CD4-positive, alpha-beta memory T cell (primary cell): Measurements from ENCODE around the gene NAALADL2. TPM values are rescaled to one million over a fixed set of nuclear protein-coding genes. Genes with fewer than 3 reads are reported as not detected.
"Not testable (repeated sequence)": the region's sequence is repeated elsewhere in the genome, so short reads cannot be mapped to it uniquely, and the experiment has no call there.

ENCODE experiments used
- CTCF ChIA-PET: fragments of 350-600 bp; sonication (Branson Sonifier 250); formaldehyde crosslinking; loops from one replicate; lab custom pipeline; 2021; ENCODE audit warnings: inconsistent platforms; ENCODE audit not compliant: partially characterized antibody; lab: Charles Lee
- POLR2A ChIA-PET: fragments of 350-600 bp; sonication (Branson Sonifier 250); formaldehyde crosslinking; loops from one replicate; lab custom pipeline; 2021; ENCODE audit not compliant: partially characterized antibody; lab: Charles Lee
- DNase-seq, 5 donors: peaks; one replicate each; pipeline versions ENCODE4 v3.0.0 to v3.0.0-alpha.2; 2020 to 2022; ENCODE audit warnings: mixed read lengths in 1 of 5
- H3K27ac ChIP-seq: one replicate; pipeline ENCODE4 v1.7.0; 2013; ENCODE audit warnings: low read depth, low read length
- H3K27me3 ChIP-seq: 2 replicates; pipeline ENCODE4 v1.7.0; 2013; ENCODE audit warnings: mild to moderate bottlenecking, low read length, moderate library complexity; ENCODE audit not compliant: insufficient read depth
- H3K36me3 ChIP-seq: 2 replicates; pipeline ENCODE4 v1.7.0; 2013; ENCODE audit warnings: mild to moderate bottlenecking, low read length, moderate library complexity; ENCODE audit not compliant: insufficient read depth
- H3K4me1 ChIP-seq: 2 replicates; pipeline ENCODE4 v1.7.0; 2013; ENCODE audit warnings: mild to moderate bottlenecking, low read length, moderate library complexity; ENCODE audit not compliant: insufficient read depth
- H3K4me3 ChIP-seq, 2 donors: one replicate each; pipeline ENCODE4 v1.7.0; 2013; ENCODE audit warnings: low read length in 2 of 2, mild to moderate bottlenecking in 1 of 2
- H3K9me3 ChIP-seq, 2 donors: one replicate each; pipeline ENCODE4 v1.7.0; 2013; ENCODE audit warnings: low read length in 2 of 2, control low read depth in 1 of 2; ENCODE audit not compliant: control insufficient read depth in 1 of 2
- H3K27ac Mint-ChIP-seq, 7 donors: one replicate each; pipeline ENCODE4 v1.8.0; 2020 to 2021; ENCODE audit warnings: mixed read lengths in 7 of 7, mild to moderate bottlenecking in 6 of 7, inconsistent platforms in 3 of 7, moderate library complexity in 3 of 7
- H3K27me3 Mint-ChIP-seq, 2 donors: one replicate each; pipeline ENCODE4 v1.8.0; 2020 to 2021; ENCODE audit warnings: mixed read lengths in 2 of 2
- H3K36me3 Mint-ChIP-seq, 2 donors: one replicate each; pipeline ENCODE4 v1.8.0; 2020 to 2021; ENCODE audit warnings: mixed read lengths in 2 of 2, inconsistent platforms in 1 of 2, mild to moderate bottlenecking in 1 of 2
- H3K4me1 Mint-ChIP-seq, 4 donors: one replicate each; pipeline ENCODE4 v1.8.0; 2020 to 2021; ENCODE audit warnings: mixed read lengths in 4 of 4, mild to moderate bottlenecking in 1 of 4
- H3K4me3 Mint-ChIP-seq, 8 donors: one replicate each; pipeline ENCODE4 v1.8.0; 2020 to 2021; ENCODE audit warnings: mixed read lengths in 8 of 8, mild to moderate bottlenecking in 7 of 8, moderate library complexity in 6 of 8, inconsistent platforms in 3 of 8
- H3K9me3 Mint-ChIP-seq, 8 donors: one replicate each; pipeline ENCODE4 v1.8.0; 2020 to 2021; ENCODE audit warnings: mixed read lengths in 8 of 8, mild to moderate bottlenecking in 5 of 8, inconsistent platforms in 3 of 8, moderate library complexity in 1 of 8
- intact Hi-C: fragments of 100-400 bp; cut with micrococcal nuclease; formaldehyde crosslinking; loops from one replicate; pipeline ENCODE4 v1.15.1; 2023
- polyA plus RNA-seq, 2 donors: library from polyadenylated mRNA; unstranded; fragments of 300-500 nt; fragmentation: Illumina TruSeq; gene quantifications; one replicate each; pipeline ENCODE4 v1.2.3, GENCODE V29; 2021
- total RNA-seq, 2 experiments: library from RNA; stranded (reverse); gene quantifications; one replicate each; pipeline ENCODE4 v1.2.3, GENCODE V29; 2021

The NAALADL2 gene
- total and polyA plus RNA-seq, 4 experiments from 2014 or later, result not detected

DNA sequence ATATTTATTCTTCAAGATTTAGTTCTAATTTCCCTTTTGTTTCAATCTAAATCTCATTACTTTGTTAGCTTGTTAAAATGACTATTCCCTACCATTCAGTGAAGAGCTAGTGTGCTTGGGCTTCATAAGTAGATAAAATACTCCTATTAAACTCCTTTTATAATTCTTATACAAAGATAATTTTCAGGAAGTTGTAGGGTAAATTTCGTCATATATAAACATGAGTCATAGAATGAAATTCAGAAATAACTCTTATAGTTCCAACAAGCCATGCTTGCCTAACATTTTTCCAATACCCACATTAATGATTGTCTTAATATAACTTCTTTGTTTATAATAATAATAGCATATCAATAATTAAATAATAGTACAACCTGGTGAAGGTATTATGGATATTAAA is 407.3 kb downstream of the NAALADL2 start:
- ChIA-PET CTCF (no interaction called here), POLR2A (no interaction called here)
- Histone ChIP-seq H3K36me3 (no peaks in the 10 kb centered on the region), H3K9me3 (no peaks in the 10 kb centered on the region), H3K4me1 (no peaks in the 10 kb centered on the region), H3K4me3 (no peak overlapping the region), H3K27ac (no peak overlapping the region), H3K27me3 (no peaks in the 10 kb centered on the region)
- Mint-ChIP-seq H3K36me3 (no peaks in the 10 kb centered on the region), H3K27me3 (no peaks in the 10 kb centered on the region), H3K4me3 (no peak overlapping the region), H3K4me1 (no peaks in the 10 kb centered on the region), H3K27ac (no peak overlapping the region), H3K9me3 (peaks cover 0 to 1% (median 0%) of the 10 kb centered on the region in 8 donors)
- DNase-seq, result no peak
- intact Hi-C loops, result no loop called here

DNA sequence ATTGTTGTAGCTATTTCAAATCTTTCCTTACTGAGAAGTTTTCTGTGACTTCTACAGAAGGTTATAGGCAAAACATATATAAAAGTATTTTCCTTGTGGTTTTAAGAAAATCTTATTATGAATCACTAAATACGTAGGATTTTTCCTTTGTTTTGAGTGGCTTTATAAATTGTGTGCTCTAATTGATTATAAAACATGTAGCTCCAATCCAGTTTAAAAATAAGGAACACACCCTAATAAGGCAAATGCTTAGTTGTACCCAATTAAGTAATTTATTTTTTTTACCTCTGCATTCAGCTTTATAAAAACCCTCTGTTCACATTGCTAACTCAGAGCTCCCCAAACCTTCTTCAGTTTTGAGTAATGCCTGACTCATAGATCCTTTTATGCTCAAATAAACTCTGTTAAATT is 408.0 kb downstream of the NAALADL2 start:
- DNase-seq, result no peak
- Mint-ChIP-seq H3K4me3 (no peak overlapping the region), H3K36me3 (no peaks in the 10 kb centered on the region), H3K9me3 (peaks cover 0 to 1% (median 0%) of the 10 kb centered on the region in 8 donors), H3K27ac (no peak overlapping the region), H3K27me3 (no peaks in the 10 kb centered on the region), H3K4me1 (no peaks in the 10 kb centered on the region)
- Histone ChIP-seq H3K4me1 (no peaks in the 10 kb centered on the region), H3K9me3 (no peaks in the 10 kb centered on the region), H3K27ac (no peak overlapping the region), H3K4me3 (no peak overlapping the region), H3K27me3 (no peaks in the 10 kb centered on the region), H3K36me3 (no peaks in the 10 kb centered on the region)
- POLR2A ChIA-PET, result no interaction called here
- CTCF ChIA-PET, result no interaction called here
- intact Hi-C loops, result no loop called here

GRCh38 chr3:175267561-175267960 is 408.4 kb downstream of the NAALADL2 start:
- ChIA-PET POLR2A (no interaction called here), CTCF (no interaction called here)
- H3K9me3 Mint-ChIP-seq, result peaks cover 0 to 1% (median 0%) of the 10 kb centered on the region in 8 donors

GRCh38 chr3:175269394-175269793 is 410.3 kb downstream of the NAALADL2 start:
- H3K4me1 Mint-ChIP-seq, result no peaks in the 10 kb centered on the region
- H3K27ac Mint-ChIP-seq, result no peak overlapping the region
- no peaks in the 10 kb centered on the region for H3K36me3 Mint-ChIP-seq
- Histone ChIP-seq H3K9me3 (no peaks in the 10 kb centered on the region), H3K27ac (no peak overlapping the region), H3K27me3 (no peaks in the 10 kb centered on the region), H3K4me1 (no peaks in the 10 kb centered on the region), H3K36me3 (no peaks in the 10 kb centered on the region), H3K4me3 (no peak overlapping the region)
- no peak for DNase-seq
- H3K4me3 Mint-ChIP-seq, result no peak overlapping the region
- intact Hi-C loops, result no loop called here
- no peaks in the 10 kb centered on the region for H3K27me3 Mint-ChIP-seq
- H3K9me3 Mint-ChIP-seq, result peaks cover 0 to 2% (median 0%) of the 10 kb centered on the region in 8 donors
- ChIA-PET POLR2A (no interaction called here), CTCF (no interaction called here)

More at GRCh38 chr3:175267561-175267960, 408.4 kb downstream of the NAALADL2 start:
- Histone ChIP-seq H3K36me3 (no peaks in the 10 kb centered on the region), H3K27ac (no peak overlapping the region), H3K4me3 (no peak overlapping the region), H3K9me3 (no peaks in the 10 kb centered on the region), H3K27me3 (no peaks in the 10 kb centered on the region), H3K4me1 (no peaks in the 10 kb centered on the region)
- Mint-ChIP-seq H3K4me1 (no peaks in the 10 kb centered on the region), H3K4me3 (no peak overlapping the region), H3K36me3 (no peaks in the 10 kb centered on the region), H3K27ac (no peak overlapping the region), H3K27me3 (no peaks in the 10 kb centered on the region)
- DNase-seq, result no peak
- intact Hi-C loops, result no loop called here

GRCh38 chr3:175270198-175270837 is 411.2 kb downstream of the NAALADL2 start:
- intact Hi-C loops, result no loop called here
- H3K27ac ChIP-seq, result no peak overlapping the region
- no peaks in the 10 kb centered on the region for H3K27me3 Mint-ChIP-seq
- no peaks in the 10 kb centered on the region for H3K4me1 ChIP-seq
- no peak for DNase-seq
- ChIA-PET POLR2A (no interaction called here), CTCF (no interaction called here)
- no peak overlapping the region for H3K27ac Mint-ChIP-seq
- no peak overlapping the region for H3K4me3 Mint-ChIP-seq
- H3K9me3 ChIP-seq, result no peaks in the 10 kb centered on the region
- peaks cover 0 to 3% (median 0%) of the 10 kb centered on the region in 8 donors for H3K9me3 Mint-ChIP-seq
- no peaks in the 10 kb centered on the region for H3K27me3 ChIP-seq
- H3K4me1 Mint-ChIP-seq, result no peaks in the 10 kb centered on the region
- no peaks in the 10 kb centered on the region for H3K36me3 ChIP-seq
- H3K4me3 ChIP-seq, result no peak overlapping the region
- H3K36me3 Mint-ChIP-seq, result no peaks in the 10 kb centered on the region

DNA sequence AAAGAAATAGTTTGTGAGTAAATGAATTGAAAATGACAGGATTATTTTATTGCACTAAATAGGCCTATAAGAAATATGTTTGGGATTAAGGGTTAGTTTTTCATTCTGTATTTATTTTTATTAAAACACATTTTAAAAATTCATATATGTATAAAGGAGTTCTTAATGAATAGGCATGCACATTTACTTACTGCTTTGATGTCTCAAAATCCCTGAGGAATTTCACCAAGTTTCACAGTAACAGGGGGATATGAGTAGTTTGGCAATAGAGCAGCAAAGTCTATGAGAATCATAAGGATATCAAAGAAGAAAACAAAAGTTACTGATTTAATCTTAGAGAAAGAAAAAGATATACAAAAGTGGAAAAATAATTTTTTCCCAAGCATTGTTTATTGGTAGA is 411.7 kb downstream of the NAALADL2 start:
- Mint-ChIP-seq H3K27me3 (no peaks in the 10 kb centered on the region), H3K27ac (no peak overlapping the region), H3K9me3 (peaks cover 0 to 3% (median 0%) of the 10 kb centered on the region in 8 donors), H3K4me1 (no peaks in the 10 kb centered on the region), H3K36me3 (no peaks in the 10 kb centered on the region), H3K4me3 (no peak overlapping the region)
- POLR2A ChIA-PET, result no interaction called here
- Histone ChIP-seq H3K4me3 (no peak overlapping the region), H3K27me3 (no peaks in the 10 kb centered on the region), H3K4me1 (no peaks in the 10 kb centered on the region), H3K36me3 (no peaks in the 10 kb centered on the region), H3K9me3 (no peaks in the 10 kb centered on the region), H3K27ac (no peak overlapping the region)
- CTCF ChIA-PET, result no interaction called here
- intact Hi-C loops, result no loop called here
- no peak for DNase-seq

DNA sequence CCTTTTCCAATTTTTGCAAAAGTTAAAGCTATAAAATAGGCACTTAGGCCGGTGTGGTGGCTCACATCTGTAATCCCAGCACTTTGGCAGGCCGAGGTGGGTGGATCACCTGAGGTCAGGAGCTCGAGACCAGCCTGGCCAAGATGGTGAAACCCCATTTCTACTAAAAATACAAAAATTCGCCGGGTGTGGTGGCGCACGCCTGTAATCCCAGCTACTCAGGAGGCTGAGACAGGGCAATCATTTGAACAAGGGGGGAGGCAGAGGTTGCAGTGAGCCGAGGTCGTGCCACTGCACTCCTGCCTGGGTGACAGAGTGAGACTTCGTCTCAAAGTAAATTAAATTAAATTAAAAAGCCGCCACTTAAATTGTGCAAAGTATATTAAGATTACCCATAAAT is 412.3 kb downstream of the NAALADL2 start:
- CTCF ChIA-PET, H3K36me3 ChIP-seq, H3K27me3 Mint-ChIP-seq, H3K27ac Mint-ChIP-seq, H3K9me3 ChIP-seq, DNase-seq, intact Hi-C loops, POLR2A ChIA-PET, H3K36me3 Mint-ChIP-seq, H3K4me1 ChIP-seq, H3K27ac ChIP-seq, H3K4me3 Mint-ChIP-seq, H3K4me1 Mint-ChIP-seq, H3K9me3 Mint-ChIP-seq, H3K27me3 ChIP-seq, H3K4me3 ChIP-seq: not testable (repeated sequence)
